Muscle of leg (tissue), 16 donors: Measurements from ENCODE around the gene AKT1. TPM values are rescaled to one million over a fixed set of nuclear protein-coding genes. Genes with fewer than 3 reads are reported as not detected.
"Not testable (repeated sequence)": the region's sequence is repeated elsewhere in the genome, so short reads cannot be mapped to it uniquely, and the experiment has no call there.

Experiments used
- DNase-seq: peaks from one replicate; pipeline ENCODE4 v3.0.0; 2013
- H3K27ac ChIP-seq: one replicate; pipeline ENCODE4 v1.5.1; 2013; ENCODE audit warnings: mild to moderate bottlenecking, low read length, control low read depth
- H3K27me3 ChIP-seq: one replicate; pipeline ENCODE4 v1.6.1; 2013; ENCODE audit warnings: low read length; ENCODE audit not compliant: control insufficient read depth, insufficient read depth
- H3K36me3 ChIP-seq: one replicate; pipeline ENCODE4 v1.6.1; 2013; ENCODE audit warnings: low read length; ENCODE audit not compliant: control insufficient read depth, insufficient read depth
- H3K4me1 ChIP-seq: one replicate; pipeline ENCODE4 v1.6.1; 2013; ENCODE audit warnings: low read length; ENCODE audit not compliant: control insufficient read depth, insufficient read depth
- H3K4me3 ChIP-seq: one replicate; pipeline ENCODE4 v1.5.1; 2013; ENCODE audit warnings: low read length, control low read depth
- H3K9me3 ChIP-seq: replicated peaks from 2 replicates; pipeline ENCODE4 v1.6.1; 2013; ENCODE audit warnings: low read depth, low read length; ENCODE audit not compliant: control insufficient read depth
- WGBS: methylation state at CpG from one replicate; pipeline ENCODE4 v1.1.5; 2013; ENCODE audit warnings: missing lambda C conversion rate; ENCODE audit not compliant: insufficient coverage; 5-methylcytosine and 5-hydroxymethylcytosine counted together
- long read RNA-seq, 11 donors: transcript quantifications; one replicate each; lab custom pipeline, GENCODE V29; 2026
- polyA plus RNA-seq, 8 donors: library from polyadenylated mRNA; unstranded; fragments of 120-200 nt; gene quantifications; one replicate each; pipeline versions ENCODE4 v1.2.1 to v1.2.3, GENCODE V29; 2013; ENCODE audit warnings: inconsistent platforms in 1 of 8, low replicate concordance in 1 of 8; ENCODE audit not compliant: insufficient read length in 8 of 8, insufficient read depth in 1 of 8
- total RNA-seq: library from RNA; stranded (reverse); fragments of 120-200 nt; gene quantifications from one replicate; pipeline ENCODE4 v1.2.4, GENCODE V29; 2013

AKT1 gene
- total RNA-seq: 135 TPM
- 100 to 1,000 TPM; 137 to 255 (median 220) TPM for polyA plus RNA-seq
- long read RNA-seq, donor 1, transcript AKT1-203 (14 exons, 2,710 nt): major isoform, 17 of 22 reads
- long read RNA-seq, donor 1, transcript AKT1-220 (15 exons, 2,742 nt): minor isoform, 5 of 22 reads
- long read RNA-seq, donor 1, partial matches to known transcripts: 0 of 22 reads
- long read RNA-seq, donor 1, other reads (novel, unspliced or antisense): 0 of 22 reads
- long read RNA-seq, donor 2, partial matches to known transcripts: 0 of 2 reads
- long read RNA-seq, donor 2, other reads (novel, unspliced or antisense): 0 of 2 reads
- long read RNA-seq, donor 3, transcript AKT1-220 (15 exons, 2,742 nt): minor isoform, 10 of 50 reads
- long read RNA-seq, donor 3, transcript AKT1-203 (14 exons, 2,710 nt): major isoform, 26 of 50 reads
- long read RNA-seq, donor 3, partial matches to known transcripts: 11 of 50 reads
- long read RNA-seq, donor 3, other reads (novel, unspliced or antisense): 0 of 50 reads
- long read RNA-seq, donor 4, transcript AKT1-203 (14 exons, 2,710 nt): major isoform, 16 of 60 reads
- long read RNA-seq, donor 4, transcript AKT1-220 (15 exons, 2,742 nt): minor isoform, 5 of 60 reads
- long read RNA-seq, donor 4, partial matches to known transcripts: 36 of 60 reads
- long read RNA-seq, donor 4, other reads (novel, unspliced or antisense): 0 of 60 reads
- long read RNA-seq, donor 5, transcript AKT1-220 (15 exons, 2,742 nt): minor isoform, 10 of 80 reads
- long read RNA-seq, donor 5, transcript AKT1-203 (14 exons, 2,710 nt): major isoform, 28 of 80 reads
- long read RNA-seq, donor 5, partial matches to known transcripts: 35 of 80 reads
- long read RNA-seq, donor 5, other reads (novel, unspliced or antisense): 0 of 80 reads
- long read RNA-seq, donor 6, transcript AKT1-203 (14 exons, 2,710 nt): major isoform, 31 of 75 reads
- long read RNA-seq, donor 6, transcript AKT1-220 (15 exons, 2,742 nt): minor isoform, 17 of 75 reads
- long read RNA-seq, donor 6, partial matches to known transcripts: 22 of 75 reads
- long read RNA-seq, donor 6, other reads (novel, unspliced or antisense): 0 of 75 reads
- long read RNA-seq, donor 7, transcript AKT1-203 (14 exons, 2,710 nt): major isoform, 8 of 34 reads
- long read RNA-seq, donor 7, transcript AKT1-220 (15 exons, 2,742 nt): minor isoform, 6 of 34 reads
- long read RNA-seq, donor 7, partial matches to known transcripts: 17 of 34 reads
- long read RNA-seq, donor 7, other reads (novel, unspliced or antisense): 0 of 34 reads
- long read RNA-seq, donor 8, partial matches to known transcripts: 5 of 11 reads
- long read RNA-seq, donor 8, other reads (novel, unspliced or antisense): 0 of 11 reads
- long read RNA-seq, donor 9, transcript AKT1-203 (14 exons, 2,710 nt): major isoform, 11 of 35 reads
- long read RNA-seq, donor 9, partial matches to known transcripts: 19 of 35 reads
- long read RNA-seq, donor 9, other reads (novel, unspliced or antisense): 0 of 35 reads
- long read RNA-seq, donor 10, transcript AKT1-220 (15 exons, 2,742 nt): minor isoform, 5 of 40 reads
- long read RNA-seq, donor 10, transcript AKT1-203 (14 exons, 2,710 nt): major isoform, 20 of 40 reads
- long read RNA-seq, donor 10, partial matches to known transcripts: 11 of 40 reads
- long read RNA-seq, donor 10, other reads (novel, unspliced or antisense): 0 of 40 reads
- long read RNA-seq, donor 11, transcript AKT1-203 (14 exons, 2,710 nt): major isoform, 15 of 40 reads
- long read RNA-seq, donor 11, transcript AKT1-220 (15 exons, 2,742 nt): minor isoform, 8 of 40 reads
- long read RNA-seq, donor 11, partial matches to known transcripts: 9 of 40 reads
- long read RNA-seq, donor 11, other reads (novel, unspliced or antisense): 0 of 40 reads

DNA sequence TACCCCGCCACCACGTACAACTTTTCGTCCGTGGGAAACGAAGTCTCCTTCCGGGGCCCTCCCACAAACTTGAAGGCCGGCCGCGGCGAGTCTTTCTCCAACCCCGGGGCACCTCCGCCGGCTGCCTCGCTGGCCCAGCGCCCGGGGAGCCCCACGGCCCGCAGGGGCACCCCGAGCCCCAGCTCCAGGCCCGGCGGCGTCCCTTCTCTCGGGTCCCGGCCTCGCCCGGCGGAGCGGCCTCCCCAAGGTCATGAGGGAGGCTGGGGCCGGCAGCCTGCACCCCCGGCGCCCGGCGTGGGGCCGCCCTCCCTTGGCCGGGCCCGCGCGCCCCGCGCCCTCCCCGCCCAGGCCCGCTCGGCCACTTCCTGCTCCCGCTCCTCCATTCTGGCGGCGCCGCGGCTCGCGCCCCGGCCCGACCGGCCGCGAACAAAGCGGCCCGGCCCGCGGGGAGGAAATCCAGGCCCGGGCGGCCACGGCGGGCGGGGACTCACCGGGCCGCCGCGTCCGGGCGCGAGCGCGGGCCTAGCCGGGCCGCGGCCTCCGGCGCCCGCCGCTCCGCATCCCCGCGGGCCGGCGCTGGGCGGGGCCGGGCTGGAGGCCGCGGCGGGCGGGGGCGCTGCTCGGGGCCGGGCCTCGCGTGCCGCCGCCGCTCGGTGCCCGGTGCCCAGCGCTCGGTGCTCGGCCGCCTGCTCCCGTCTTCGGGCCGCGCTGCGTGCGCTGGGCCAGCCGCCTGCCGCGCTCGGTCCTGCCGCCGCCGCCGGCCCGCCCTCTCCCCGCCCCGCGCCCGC, at the start of gene AKT1:
Gene AKT1, minus strand, starts transcription at position 756 of the 788 bp plus-strand sequence. CDS start 3,105 bp downstream, outside the sequence.
- Histone ChIP-seq H3K4me1 (peaks cover 77% of the 10 kb centered on the region), H3K36me3 (peaks cover 28% of the 10 kb centered on the region), H3K4me3 (peak within 1 kb of the TSS; percentile 81), H3K27me3 (no peaks in the 10 kb centered on the region), H3K9me3 (no peaks in the 10 kb centered on the region), H3K27ac (peak within 1 kb of the TSS; percentile 81)
- DNase-seq: peak; percentile 45
- under 1% methylated on average over 114 of the region's 124 CpGs for WGBS

DNA sequence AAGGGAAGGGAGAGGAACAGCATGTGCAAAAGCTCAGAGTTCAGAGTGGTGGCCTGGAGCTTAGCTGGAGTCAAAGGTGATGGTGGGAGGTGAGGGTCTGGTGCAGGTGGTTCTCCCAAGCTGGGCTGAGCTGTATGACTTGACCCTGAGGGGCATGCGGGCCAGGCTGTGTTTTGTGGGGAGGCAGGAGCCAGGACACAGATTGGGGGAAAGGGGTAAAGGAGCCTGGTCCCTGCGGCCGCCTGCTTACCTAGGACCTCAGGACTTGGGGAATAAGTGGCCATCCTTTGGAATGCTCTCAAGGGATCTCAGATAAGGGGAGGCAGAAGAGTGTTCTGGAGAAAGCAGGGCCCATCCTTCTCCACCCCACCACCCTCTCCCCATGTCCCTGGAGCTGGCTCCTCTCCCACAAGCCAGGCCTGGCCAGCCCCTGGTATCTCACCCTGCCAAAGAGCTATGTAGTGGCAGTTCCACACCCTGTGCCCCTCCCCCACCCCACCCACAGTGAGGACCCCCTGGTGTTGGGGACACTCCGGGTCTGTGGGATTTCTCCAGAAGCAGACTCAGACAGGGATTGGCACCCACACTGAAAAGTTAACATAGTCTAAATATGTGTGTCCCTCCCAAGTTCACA, 49.6 kb upstream of the AKT1 start:
- 73% methylated on average over 3 of the region's 4 CpGs for WGBS
- peaks cover 67% of the 10 kb centered on the region for H3K27me3 ChIP-seq
- H3K9me3 ChIP-seq: no peaks in the 10 kb centered on the region

GRCh38 chr14:104844306-104845032, 48.9 kb upstream of the AKT1 start:
- peaks cover 64% of the 10 kb centered on the region for H3K27me3 ChIP-seq
- 6% methylated on average over 25 of the region's 27 CpGs for WGBS

More for the DNA sequence above, 49.6 kb upstream of the AKT1 start:
- Histone ChIP-seq H3K27ac (no peak overlapping the region), H3K36me3 (no peaks in the 10 kb centered on the region), H3K4me1 (peaks cover 29% of the 10 kb centered on the region), H3K4me3 (no peak overlapping the region)
- DNase-seq: no peak

GRCh38 chr14:104843442-104844305, 48.1 kb upstream of the AKT1 start:
- peak overlapping the region; percentile 21 for H3K4me3 ChIP-seq
- H3K4me1 ChIP-seq: peaks cover 29% of the 10 kb centered on the region
- H3K27me3 ChIP-seq: peaks cover 63% of the 10 kb centered on the region
- peak; percentile 33 for DNase-seq
- no peaks in the 10 kb centered on the region for H3K36me3 ChIP-seq
- H3K9me3 ChIP-seq: no peaks in the 10 kb centered on the region
- under 1% methylated on average over 57 of the region's 69 CpGs for WGBS
- no peak overlapping the region for H3K27ac ChIP-seq

More at GRCh38 chr14:104844306-104845032, 48.9 kb upstream of the AKT1 start:
- no peak overlapping the region for H3K27ac ChIP-seq
- no peak overlapping the region for H3K4me3 ChIP-seq
- no peaks in the 10 kb centered on the region for H3K9me3 ChIP-seq
- DNase-seq: no peak
- no peaks in the 10 kb centered on the region for H3K36me3 ChIP-seq
- peaks cover 29% of the 10 kb centered on the region for H3K4me1 ChIP-seq

- DNase-seq: no peak
- Histone ChIP-seq H3K27ac (no peak overlapping the region), H3K36me3 (no peaks in the 10 kb centered on the region), H3K9me3 (no peaks in the 10 kb centered on the region), H3K27me3 (peaks cover 61% of the 10 kb centered on the region), H3K4me1 (peaks cover 29% of the 10 kb centered on the region), H3K4me3 (no peak overlapping the region)
- 12% methylated on average over 9 of the region's 13 CpGs for WGBS
Observed at GRCh38 chr14:104843006-104843405, 47.5 kb upstream of the AKT1 start.

- Histone ChIP-seq H3K27me3 (peaks cover 58% of the 10 kb centered on the region), H3K4me3 (no peak overlapping the region), H3K27ac (no peak overlapping the region), H3K36me3 (no peaks in the 10 kb centered on the region), H3K9me3 (no peaks in the 10 kb centered on the region), H3K4me1 (peaks cover 28% of the 10 kb centered on the region)
- WGBS: no CpG with 5 or more reads among the region's 1 CpG
- no peak for DNase-seq
Observed at GRCh38 chr14:104841730-104842129, 46.2 kb upstream of the AKT1 start.

DNA sequence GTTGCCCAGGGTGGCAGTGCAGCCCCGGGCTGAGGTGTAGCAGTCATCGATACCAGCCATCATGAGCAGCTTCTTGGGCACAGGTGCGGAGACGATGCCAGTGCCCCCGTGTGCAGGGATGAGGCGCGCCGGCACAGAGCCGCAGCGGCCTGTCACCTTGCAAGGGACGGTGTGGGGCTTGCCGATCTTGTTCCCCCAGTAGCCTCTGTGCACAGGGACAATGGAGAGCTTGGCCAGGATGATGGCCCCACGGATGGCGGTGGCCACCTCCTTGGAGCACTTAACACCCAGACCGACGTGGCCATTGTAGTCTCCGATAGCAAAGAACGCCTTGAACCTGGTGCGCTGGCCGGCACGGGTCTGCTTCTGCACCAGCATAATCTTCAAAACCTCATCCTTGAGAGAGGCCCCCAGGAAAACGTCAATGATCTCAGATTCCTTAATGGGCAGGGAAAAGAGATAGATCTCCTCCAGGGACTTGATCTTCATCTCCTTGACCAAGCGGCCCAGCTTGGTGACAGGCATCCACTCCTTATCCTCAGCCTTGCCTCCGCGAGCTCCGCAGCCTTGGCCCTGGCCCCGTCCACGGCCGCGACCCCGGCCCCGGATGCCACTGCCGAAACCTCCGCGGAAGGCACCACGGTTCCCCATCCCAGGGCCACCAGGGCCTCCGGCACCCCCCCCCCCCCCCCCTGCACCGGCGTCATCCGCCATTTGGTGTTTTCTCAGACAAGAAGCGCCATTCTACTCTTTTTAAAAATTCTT, 40.8 kb upstream of the AKT1 start:
- not testable (repeated sequence) for H3K9me3 ChIP-seq, H3K27me3 ChIP-seq, H3K27ac ChIP-seq, DNase-seq, H3K4me1 ChIP-seq, H3K4me3 ChIP-seq, H3K36me3 ChIP-seq
- 95% methylated on average over 10 of the region's 41 CpGs for WGBS
